ENCODE results near the gene ADGRL1.
"Not testable (repeated sequence)": the region's sequence is repeated elsewhere in the genome, so short reads cannot be mapped to it uniquely, and the experiment has no call there.

GRCh38 chr19:14206308-14206707, 339 bp upstream of the ADGRL1 start:
- not testable (repeated sequence) for TF ChIP-seq EZH2 (IDR thresholded peaks at IDR 0.05; ENCODE audit: low read length, unreplicated experiment); CTCF (conservative IDR thresholded peaks at IDR 0.05; ENCODE audit: low read depth, low read length); EZH2phosphoT487 (IDR thresholded peaks at IDR 0.05; ENCODE audit: borderline replicate concordance, low read length)
